MCF 10A (cell line): ENCODE measurements around the gene INSIG1. TPM values are rescaled to one million over a fixed set of nuclear protein-coding genes. Genes with fewer than 3 reads are reported as not detected.

Experiments
- BruUV-seq: library from RNA; stranded (reverse); fragments of 400-500 nt; replicated peaks from 2 replicates; lab custom pipeline; 2021; lab: Mats Ljungman, UMichigan
- CTCF ChIA-PET: fragments of 300-600 bp; sonication (Branson Sonifier 250); formaldehyde crosslinking; extraction: SDS; loops from one replicate; lab custom pipeline; 2021; ENCODE audit warnings: antibody characterized with exemption, inconsistent platforms; lab: Yijun Ruan, JAX
- POLR2A ChIA-PET: fragments of 300-600, 350-650 bp; sonication (Branson Sonifier 250); formaldehyde crosslinking; extraction: SDS; loops from one replicate; lab custom pipeline; 2020; ENCODE audit warnings: antibody characterized with exemption, inconsistent platforms; lab: Yijun Ruan, JAX
- DNase-seq: peaks from one replicate; pipeline ENCODE4 v3.0.0-alpha.2; 2018; ENCODE audit not compliant: unreplicated experiment
- H3K27ac Mint-ChIP-seq: one replicate; pipeline ENCODE4 v1.8.0; 2022; ENCODE audit warnings: mild to moderate bottlenecking, low read depth, mixed read lengths; ENCODE audit not compliant: unreplicated experiment
- H3K27me3 Mint-ChIP-seq: one replicate; pipeline ENCODE4 v1.8.0; 2022; ENCODE audit warnings: mixed read lengths; ENCODE audit not compliant: insufficient read depth, unreplicated experiment
- H3K36me3 Mint-ChIP-seq: one replicate; pipeline ENCODE4 v1.8.0; 2022; ENCODE audit warnings: mild to moderate bottlenecking, moderate library complexity, mixed read lengths; ENCODE audit not compliant: insufficient read depth, unreplicated experiment
- H3K4me1 Mint-ChIP-seq: one replicate; pipeline ENCODE4 v1.8.0; 2022; ENCODE audit warnings: mixed read lengths; ENCODE audit not compliant: insufficient read depth, unreplicated experiment
- H3K4me3 Mint-ChIP-seq: one replicate; pipeline ENCODE4 v1.8.0; 2022; ENCODE audit warnings: mild to moderate bottlenecking, moderate library complexity, mixed read lengths; ENCODE audit not compliant: unreplicated experiment
- H3K9me3 Mint-ChIP-seq: one replicate; pipeline ENCODE4 v1.8.0; 2022; ENCODE audit warnings: mixed read lengths; ENCODE audit not compliant: unreplicated experiment
- intact Hi-C: fragments of 100-400 bp; cut with micrococcal nuclease; formaldehyde crosslinking; loops from 2 replicates; pipeline ENCODE4 v1.14.1; 2022
- total RNA-seq: library from RNA; stranded (reverse); gene quantifications from 2 replicates; pipeline ENCODE4 v1.2.3, GENCODE V29; 2022
- TF ChIP-seq, protein P1 (sequence below): fragments of 200-600 bp; IDR thresholded peaks from one replicate; pipeline ENCODE4 v1.8.0; 2022; ENCODE audit warnings: antibody characterized with exemption, mild to moderate bottlenecking; ENCODE audit not compliant: unreplicated experiment

INSIG1 gene
- total RNA-seq, 1 experiment from 2014 or later: 11.2 TPM

DNA sequence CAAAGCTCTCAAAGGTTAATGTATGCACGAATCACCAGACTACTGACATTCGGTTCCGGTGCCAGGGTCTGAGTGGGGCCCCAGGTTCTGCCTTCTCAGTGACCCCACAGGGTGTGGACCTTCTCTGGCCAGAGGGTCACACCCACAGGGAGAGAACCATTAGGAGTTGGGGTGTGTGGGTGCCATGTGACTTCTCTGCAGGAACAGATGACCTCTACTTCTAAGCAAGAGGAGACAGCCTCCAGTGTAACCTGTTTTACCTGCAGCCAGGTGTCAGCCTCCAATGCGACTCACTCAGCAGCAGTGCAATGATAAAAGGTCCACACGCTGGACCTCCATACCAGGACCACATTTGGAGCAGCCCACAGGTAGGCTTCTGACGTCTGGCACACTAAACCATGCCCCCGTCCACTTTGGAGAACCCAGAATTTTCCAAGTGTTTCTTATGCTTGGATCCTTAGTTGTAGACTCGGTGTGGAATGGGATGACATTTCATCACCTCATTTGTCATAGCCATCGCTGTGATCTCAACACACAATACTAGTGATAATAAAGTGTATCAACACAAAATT, 16.2 kb upstream of the INSIG1 start:
- Mint-ChIP-seq H3K27me3 (peaks cover 37% of the 10 kb centered on the region), H3K36me3 (no peaks in the 10 kb centered on the region)
- CTCF ChIA-PET: interaction anchor here (0.6 kb wide), 1 partner anchor 318 kb away, joined by 3 read pairs; no protein-coding TSS in a partner anchor

DNA sequence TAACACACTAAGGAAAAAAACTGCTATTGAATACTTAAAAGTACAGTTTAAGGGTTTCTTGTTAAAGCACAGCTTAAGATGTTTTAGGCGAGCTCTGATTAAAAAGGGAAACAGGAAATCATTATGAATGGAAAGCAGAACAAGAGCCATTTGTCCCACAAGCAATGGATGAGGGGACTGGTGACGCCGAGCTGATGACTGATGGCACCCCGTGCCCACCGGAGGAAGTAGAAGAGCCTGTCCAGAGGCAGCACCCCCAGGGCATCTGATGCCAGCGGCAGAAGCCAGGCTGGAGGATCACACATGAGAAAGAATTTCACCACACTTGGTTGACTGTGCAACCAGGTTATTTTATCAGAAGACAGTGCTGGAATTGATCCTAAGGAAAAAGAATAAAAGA, 15.0 kb upstream of the INSIG1 start:
- peaks cover 10% of the 10 kb centered on the region for H3K4me1 Mint-ChIP-seq
- peaks cover 42% of the 10 kb centered on the region for H3K27me3 Mint-ChIP-seq
- POLR2A ChIA-PET: no interaction called here
- no peaks in the 10 kb centered on the region for H3K36me3 Mint-ChIP-seq
- TF ChIP-seq, protein P1, sequence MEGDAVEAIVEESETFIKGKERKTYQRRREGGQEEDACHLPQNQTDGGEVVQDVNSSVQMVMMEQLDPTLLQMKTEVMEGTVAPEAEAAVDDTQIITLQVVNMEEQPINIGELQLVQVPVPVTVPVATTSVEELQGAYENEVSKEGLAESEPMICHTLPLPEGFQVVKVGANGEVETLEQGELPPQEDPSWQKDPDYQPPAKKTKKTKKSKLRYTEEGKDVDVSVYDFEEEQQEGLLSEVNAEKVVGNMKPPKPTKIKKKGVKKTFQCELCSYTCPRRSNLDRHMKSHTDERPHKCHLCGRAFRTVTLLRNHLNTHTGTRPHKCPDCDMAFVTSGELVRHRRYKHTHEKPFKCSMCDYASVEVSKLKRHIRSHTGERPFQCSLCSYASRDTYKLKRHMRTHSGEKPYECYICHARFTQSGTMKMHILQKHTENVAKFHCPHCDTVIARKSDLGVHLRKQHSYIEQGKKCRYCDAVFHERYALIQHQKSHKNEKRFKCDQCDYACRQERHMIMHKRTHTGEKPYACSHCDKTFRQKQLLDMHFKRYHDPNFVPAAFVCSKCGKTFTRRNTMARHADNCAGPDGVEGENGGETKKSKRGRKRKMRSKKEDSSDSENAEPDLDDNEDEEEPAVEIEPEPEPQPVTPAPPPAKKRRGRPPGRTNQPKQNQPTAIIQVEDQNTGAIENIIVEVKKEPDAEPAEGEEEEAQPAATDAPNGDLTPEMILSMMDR: no peak
- no peak overlapping the region for H3K27ac Mint-ChIP-seq
- BruUV-seq: no TSS peak
- H3K4me3 Mint-ChIP-seq: no peak overlapping the region
- intact Hi-C loops: no loop called here
- DNase-seq: no peak
- CTCF ChIA-PET: interaction anchor here (1.6 kb wide), 1 partner anchor 14 kb away, joined by 4 read pairs; no protein-coding TSS in a partner anchor
- no peaks in the 10 kb centered on the region for H3K9me3 Mint-ChIP-seq

More for the DNA sequence above, 16.2 kb upstream of the INSIG1 start:
- TF ChIP-seq, protein P1: no peak
- Mint-ChIP-seq H3K4me1 (peaks cover 10% of the 10 kb centered on the region), H3K27ac (no peak overlapping the region), H3K9me3 (no peaks in the 10 kb centered on the region), H3K4me3 (no peak overlapping the region)
- no peak for DNase-seq
- no TSS peak for BruUV-seq
- intact Hi-C loops: no loop called here
- POLR2A ChIA-PET: interaction anchor here (0.7 kb wide), 1 partner anchor 280 kb away, joined by 4 read pairs; no protein-coding TSS in a partner anchor

DNA sequence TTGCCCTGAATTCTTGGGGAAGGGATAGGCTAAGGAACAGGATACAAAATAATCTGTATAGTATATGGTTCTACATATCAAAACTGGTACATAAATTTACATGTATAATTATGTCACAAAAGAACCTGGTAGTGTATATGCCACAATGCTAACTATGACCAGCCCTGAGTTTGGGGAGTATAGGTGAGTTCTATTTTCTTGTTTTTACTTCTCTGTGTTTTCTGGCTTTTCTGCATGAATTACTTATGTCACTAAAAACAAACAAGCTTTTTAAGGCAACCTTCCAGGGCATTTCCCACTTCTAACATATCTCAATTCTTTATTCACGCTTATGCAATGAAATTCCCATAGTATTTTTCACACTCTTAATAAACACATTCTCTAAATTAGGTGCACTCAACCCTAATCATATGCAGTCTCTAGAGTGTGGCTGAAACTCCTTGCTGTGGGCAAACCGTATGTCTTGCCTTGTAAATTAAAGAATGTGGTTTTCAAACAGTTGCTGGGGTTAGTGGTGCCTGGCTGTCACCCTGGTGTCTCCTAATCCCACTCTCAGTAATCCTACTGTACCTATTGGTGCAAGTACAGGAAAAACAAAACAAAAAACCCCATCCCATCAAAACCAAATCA, 14.0 kb upstream of the INSIG1 start:
- DNase-seq: no peak
- intact Hi-C loops: no loop called here
- H3K36me3 Mint-ChIP-seq: no peaks in the 10 kb centered on the region
- CTCF ChIA-PET: interaction anchor here (0.6 to 1.6 kb wide), 4 partner anchors 13 to 190 kb away, joined by 3 to 4 read pairs (median 3); no protein-coding TSS in a partner anchor
- no TSS peak for BruUV-seq
- TF ChIP-seq, protein P1: no peak
- peaks cover 42% of the 10 kb centered on the region for H3K27me3 Mint-ChIP-seq
- peaks cover 4% of the 10 kb centered on the region for H3K4me1 Mint-ChIP-seq
- no peak overlapping the region for H3K4me3 Mint-ChIP-seq
- H3K27ac Mint-ChIP-seq: no peak overlapping the region
- POLR2A ChIA-PET: interaction anchor here (1.5 kb wide), 1 partner anchor 13 kb away, joined by 3 read pairs; no protein-coding TSS in a partner anchor
- no peaks in the 10 kb centered on the region for H3K9me3 Mint-ChIP-seq
